IPS DF 6.9 (cell line): ENCODE measurements around the gene TRIM69.
"Not testable (repeated sequence)": the region's sequence is repeated elsewhere in the genome, so short reads cannot be mapped to it uniquely, and the experiment has no call there.

Source experiments
- DNase-seq: peaks from one replicate; pipeline ENCODE4 v3.0.0-alpha.2; 2013; ENCODE audit warnings: low read depth, low spot score
- H3K27ac ChIP-seq: one replicate; pipeline ENCODE4 v1.5.1; 2013; ENCODE audit warnings: low read length, control low read depth
- H3K27me3 ChIP-seq: 2 replicates; pipeline ENCODE4 v1.6.1; 2013; ENCODE audit warnings: mild to moderate bottlenecking, low read length; ENCODE audit not compliant: control insufficient read depth, insufficient read depth
- H3K36me3 ChIP-seq: 2 replicates; pipeline ENCODE4 v1.6.1; 2013; ENCODE audit warnings: low read length; ENCODE audit not compliant: control insufficient read depth, insufficient read depth
- H3K4me1 ChIP-seq: 2 replicates; pipeline ENCODE4 v1.6.1; 2013; ENCODE audit warnings: low read length; ENCODE audit not compliant: control insufficient read depth, insufficient read depth
- H3K4me3 ChIP-seq: 2 replicates; pipeline ENCODE4 v1.5.1; 2013; ENCODE audit warnings: mild to moderate bottlenecking, low read length
- H3K9me3 ChIP-seq: 2 replicates; pipeline ENCODE4 v1.6.1; 2013; ENCODE audit warnings: low read length, inconsistent platforms; ENCODE audit not compliant: control insufficient read depth, insufficient read depth
- whole genome bisulfite sequencing: extraction: QIAGEN DNeasy Blood & Tissue Kit; methylation state at CpG from one replicate; pipeline ENCODE4 v1.1.7; 2013; ENCODE audit warnings: mixed read lengths, missing lambda C conversion rate; ENCODE audit not compliant: insufficient read length, insufficient coverage; 5-methylcytosine and 5-hydroxymethylcytosine counted together

The TRIM69 gene

DNA sequence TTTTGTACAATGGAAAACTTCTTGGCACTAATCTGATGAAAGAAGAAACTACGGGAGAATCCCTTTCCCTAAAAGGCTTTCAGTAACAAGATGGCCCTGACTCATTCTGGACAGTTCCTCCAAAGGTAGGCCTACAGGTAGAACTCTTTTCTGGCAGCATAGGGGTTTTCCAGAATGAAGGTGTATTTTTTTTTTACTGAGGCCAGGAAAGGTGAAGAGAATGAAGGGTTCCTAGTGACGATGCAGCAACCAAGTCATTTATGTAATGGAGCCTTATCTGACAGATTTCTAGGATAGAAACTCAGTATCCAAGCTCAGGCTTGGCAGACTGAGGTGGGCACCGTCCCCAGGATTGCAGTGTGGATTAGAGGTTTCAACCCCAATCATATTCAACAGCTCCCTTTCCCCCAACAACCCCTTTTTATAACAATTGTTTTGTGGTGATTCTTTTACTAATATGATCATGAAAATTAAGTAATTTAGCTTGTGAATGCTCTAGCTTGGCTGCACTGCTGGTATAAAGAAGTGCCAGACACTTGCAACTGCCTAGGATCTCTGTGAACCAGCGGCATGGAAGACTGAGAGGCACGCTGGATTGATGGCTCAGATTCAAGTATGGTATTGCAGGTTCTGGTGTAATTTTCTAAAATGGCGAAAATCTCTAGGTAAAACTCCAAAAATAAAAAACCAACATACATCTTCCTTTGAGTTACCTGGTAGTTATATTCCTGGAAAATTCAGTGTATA lies 8.7 kb upstream of the TRIM69 start:
- H3K36me3 ChIP-seq, result no peaks in the 10 kb centered on the region
- no peak overlapping the region for H3K4me3 ChIP-seq
- H3K27me3 ChIP-seq, result no peaks in the 10 kb centered on the region
- no peak for DNase-seq
- H3K9me3 ChIP-seq, result no peaks in the 10 kb centered on the region
- no peaks in the 10 kb centered on the region for H3K4me1 ChIP-seq
- no CpG with 5 or more reads among the region's 6 CpGs for WGBS
- H3K27ac ChIP-seq, result no peak overlapping the region

DNA sequence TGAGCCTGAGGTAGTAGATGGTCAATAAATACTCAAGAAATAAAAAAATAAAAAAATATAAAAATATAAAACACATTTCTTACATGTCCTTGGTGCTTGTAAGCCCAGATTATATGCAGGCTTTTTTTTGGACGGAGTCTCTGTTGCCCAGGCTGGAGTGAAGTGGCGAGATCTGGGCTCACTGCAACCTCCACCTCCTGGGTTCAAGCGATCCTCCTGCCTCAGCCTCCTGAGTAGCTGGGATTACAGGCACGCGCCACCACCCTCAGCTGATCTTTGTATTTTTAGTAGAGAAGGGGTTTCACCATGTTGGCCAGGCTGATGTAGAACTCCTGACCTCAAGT lies 8.1 kb upstream of the TRIM69 start:
- not testable (repeated sequence) for DNase-seq, H3K4me1 ChIP-seq, H3K36me3 ChIP-seq, H3K27ac ChIP-seq, H3K9me3 ChIP-seq, H3K27me3 ChIP-seq
- no CpG with 5 or more reads among the region's 5 CpGs for WGBS
- H3K4me3 ChIP-seq, result peak overlapping the region; percentile 37; the same call in 1 of the 2 replicates

DNA sequence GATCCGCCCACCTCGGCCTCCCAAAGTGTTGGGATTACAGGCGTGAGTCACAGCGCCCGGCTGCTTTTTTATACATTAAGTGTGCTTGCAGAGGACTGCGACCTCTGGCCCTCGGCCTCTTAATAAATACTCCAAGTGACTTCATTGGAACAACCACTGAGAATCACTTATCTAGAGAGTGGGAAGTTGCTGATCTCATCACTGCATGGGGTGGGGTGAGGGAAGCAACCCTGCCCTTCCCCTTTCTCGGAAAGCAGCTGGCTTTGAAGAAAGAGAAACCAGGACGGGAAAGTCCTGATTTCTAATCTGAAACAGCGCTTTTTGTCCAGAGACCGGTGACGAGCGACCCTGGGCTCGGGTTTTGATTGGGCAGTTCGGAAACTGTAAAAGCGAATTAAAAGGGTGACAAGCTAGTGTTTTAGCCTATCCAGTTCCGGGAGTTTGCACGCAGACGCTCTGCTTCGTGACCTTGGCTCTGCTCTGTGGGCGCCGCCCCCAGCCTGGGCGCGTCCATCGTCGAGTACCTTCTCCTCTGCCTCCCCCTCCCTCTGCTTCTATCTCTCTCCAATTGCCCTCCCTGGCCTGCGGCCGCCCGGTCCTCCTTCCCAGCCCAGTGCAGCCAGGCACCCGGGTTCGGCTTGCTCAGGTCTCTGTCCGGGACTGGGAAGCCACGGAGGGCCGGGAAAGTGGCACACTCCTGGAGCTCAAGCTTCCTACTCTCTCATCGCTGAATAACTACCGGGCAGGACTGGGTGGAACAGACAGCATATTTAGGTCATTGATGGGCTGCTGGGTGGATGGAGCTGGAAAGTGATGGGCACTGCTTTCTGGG lies 7.5 kb upstream of the TRIM69 start:
- WGBS, result no CpG with 5 or more reads among the region's 36 CpGs
- no peaks in the 10 kb centered on the region for H3K4me1 ChIP-seq
- no peaks in the 10 kb centered on the region for H3K36me3 ChIP-seq
- H3K27ac ChIP-seq, result no peak overlapping the region
- DNase-seq, result peak; percentile 91
- no peaks in the 10 kb centered on the region for H3K27me3 ChIP-seq
- H3K9me3 ChIP-seq, result no peaks in the 10 kb centered on the region
- peak overlapping the region; percentile 66; the same call in 1 of the 2 replicates for H3K4me3 ChIP-seq

DNA sequence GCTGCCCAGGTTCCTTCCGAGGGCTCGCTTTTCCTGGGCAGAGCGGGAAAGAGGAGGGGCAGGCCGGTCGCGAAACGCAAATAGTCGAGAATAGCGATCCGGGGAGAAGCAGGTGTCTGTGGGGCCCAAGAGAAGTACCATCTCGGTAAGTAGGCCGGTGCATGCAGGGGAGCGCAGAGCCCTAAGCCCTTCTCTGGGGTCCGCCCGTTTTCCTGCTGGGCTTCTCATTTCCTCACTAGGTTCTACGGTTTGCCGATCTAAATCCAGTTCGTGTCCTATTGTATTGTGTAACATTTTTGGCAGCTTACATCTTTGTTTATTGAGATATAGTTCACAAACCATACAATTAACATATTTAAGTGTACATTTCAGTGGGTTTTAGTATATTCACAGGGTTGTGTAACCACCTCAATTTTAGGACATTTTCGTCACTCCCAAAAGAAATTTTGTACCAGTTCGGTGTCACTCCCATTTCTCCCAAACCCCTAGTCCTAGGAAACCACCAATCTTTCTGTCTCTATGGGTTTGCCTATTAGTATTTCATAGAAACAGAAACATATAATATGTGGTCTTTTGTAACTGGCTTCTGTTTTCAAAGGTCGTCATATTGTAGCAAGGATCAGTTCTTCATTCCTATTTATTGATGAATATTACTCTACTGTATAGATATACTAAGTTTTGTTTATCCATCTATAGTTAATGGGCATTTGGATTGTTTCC lies 6.8 kb upstream of the TRIM69 start:
- no peak for DNase-seq
- H3K27ac ChIP-seq, result no peak overlapping the region
- no peaks in the 10 kb centered on the region for H3K36me3 ChIP-seq
- no peaks in the 10 kb centered on the region for H3K4me1 ChIP-seq
- no peaks in the 10 kb centered on the region for H3K27me3 ChIP-seq
- WGBS, result no CpG with 5 or more reads among the region's 21 CpGs
- H3K9me3 ChIP-seq, result no peaks in the 10 kb centered on the region
- H3K4me3 ChIP-seq, result peak overlapping the region; percentile 66; the same call in 1 of the 2 replicates

- Histone ChIP-seq H3K4me3 (no peak overlapping the region), H3K27ac (no peak overlapping the region), H3K4me1 (no peaks in the 10 kb centered on the region), H3K9me3 (no peaks in the 10 kb centered on the region), H3K27me3 (no peaks in the 10 kb centered on the region), H3K36me3 (no peaks in the 10 kb centered on the region)
- no CpG with 5 or more reads among the region's 2 CpGs for whole genome bisulfite sequencing
- no peak for DNase-seq
Observed at GRCh38 chr15:44734839-44735481, 1.4 kb upstream of the TRIM69 start.

DNA sequence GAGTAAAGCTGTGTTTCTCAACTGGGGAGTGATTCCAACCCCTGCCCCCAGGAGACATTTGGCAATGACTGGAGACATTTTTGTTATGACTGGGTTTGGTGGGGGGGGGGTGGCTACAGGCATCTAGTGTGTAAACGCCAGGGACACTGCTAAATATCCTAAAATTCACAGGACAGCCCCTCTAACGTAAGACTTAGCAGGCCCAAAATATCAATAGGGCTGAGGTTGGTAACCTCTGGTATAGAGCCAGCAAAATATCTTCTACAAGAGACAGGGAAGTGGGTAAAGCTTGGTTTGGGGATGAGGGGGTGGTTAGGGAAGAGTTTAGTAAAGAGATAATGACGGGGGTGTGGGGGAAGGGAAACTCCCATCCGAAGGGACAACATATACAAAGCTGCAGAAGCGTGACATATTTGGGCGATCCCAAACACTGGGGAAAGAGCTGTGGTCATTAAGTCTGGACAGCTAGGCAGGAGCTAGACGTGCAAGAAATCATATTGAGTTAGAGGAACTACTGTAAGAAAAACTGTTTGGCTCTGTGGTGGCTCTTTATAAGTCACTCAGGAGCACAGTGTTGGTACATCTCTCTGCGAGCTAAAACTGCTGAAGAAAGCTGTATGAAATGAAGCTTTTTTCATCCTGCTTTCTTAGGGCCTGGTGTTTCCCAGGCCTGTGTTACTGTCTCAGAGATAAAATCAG lies 697 bp upstream of the TRIM69 start:
- no CpG with 5 or more reads among the region's 8 CpGs for WGBS
- H3K4me3 ChIP-seq, result no peak overlapping the region
- H3K9me3 ChIP-seq, result no peaks in the 10 kb centered on the region
- H3K27ac ChIP-seq, result no peak overlapping the region
- H3K4me1 ChIP-seq, result no peaks in the 10 kb centered on the region
- H3K27me3 ChIP-seq, result no peaks in the 10 kb centered on the region
- H3K36me3 ChIP-seq, result no peaks in the 10 kb centered on the region
- DNase-seq, result no peak

- no peaks in the 10 kb centered on the region for H3K27me3 ChIP-seq
- H3K36me3 ChIP-seq, result no peaks in the 10 kb centered on the region
- H3K4me3 ChIP-seq, result no peak overlapping the region
- H3K27ac ChIP-seq, result no peak overlapping the region
- H3K9me3 ChIP-seq, result no peaks in the 10 kb centered on the region
- no peak for DNase-seq
- H3K4me1 ChIP-seq, result no peaks in the 10 kb centered on the region
- no CpG with 5 or more reads among the region's 3 CpGs for whole genome bisulfite sequencing
Observed at GRCh38 chr15:44738340-44738984, 2.1 kb downstream of the TRIM69 start.

- no CpG with 5 or more reads among the region's 24 CpGs for WGBS
- H3K4me3 ChIP-seq, result not testable (repeated sequence)
Observed at GRCh38 chr15:44739222-44739847, 3.0 kb downstream of the TRIM69 start.

DNA sequence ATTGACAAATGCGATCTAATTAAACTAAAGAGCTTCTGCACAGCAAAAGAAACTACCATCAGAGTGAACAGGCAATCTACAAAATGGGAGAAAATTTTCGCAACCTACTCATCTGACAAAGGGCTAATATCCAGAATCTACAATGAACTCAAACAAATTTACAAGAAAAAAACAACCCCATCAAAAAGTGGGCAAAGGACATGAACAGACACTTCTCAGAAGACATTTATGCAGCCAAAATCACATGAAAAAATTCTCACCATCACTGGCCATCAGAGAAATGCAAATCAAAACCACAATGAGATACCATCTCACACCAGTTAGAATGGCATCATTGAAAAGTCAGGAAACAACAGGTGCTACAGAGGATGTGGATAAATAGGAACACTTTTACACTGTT lies 7.1 kb downstream of the TRIM69 start:
- H3K36me3 ChIP-seq, DNase-seq, H3K27me3 ChIP-seq, H3K4me1 ChIP-seq, H3K9me3 ChIP-seq, H3K4me3 ChIP-seq, H3K27ac ChIP-seq: not testable (repeated sequence)
- WGBS, result no CpG with 5 or more reads among the region's 2 CpGs

More at GRCh38 chr15:44739222-44739847, 3.0 kb downstream of the TRIM69 start:
- H3K4me1 ChIP-seq, H3K27ac ChIP-seq, H3K27me3 ChIP-seq, H3K9me3 ChIP-seq, DNase-seq, H3K36me3 ChIP-seq: not testable (repeated sequence)
